Ishikawa (cell line): ENCODE measurements around the gene ZNF408.

Source experiments
- CEBPB ChIP-seq: IDR thresholded peaks from 2 replicates; pipeline ENCODE4 v1.6.1; 2012
- CREB1 ChIP-seq: IDR thresholded peaks from 2 replicates; pipeline ENCODE4 v1.6.1; 2012; ENCODE audit warnings: low read depth
- EGR1 ChIP-seq: IDR thresholded peaks from 2 replicates; pipeline ENCODE4 v1.6.1; 2012
- EP300 ChIP-seq: IDR thresholded peaks from 2 replicates; pipeline ENCODE4 v1.6.1; 2012; ENCODE audit warnings: borderline replicate concordance
- FOXM1 ChIP-seq: IDR thresholded peaks from 2 replicates; pipeline ENCODE4 v1.6.1; 2012; ENCODE audit warnings: low read depth, borderline replicate concordance
- NFIC ChIP-seq: IDR thresholded peaks from 2 replicates; pipeline ENCODE4 v1.6.1; 2012
- RAD21 ChIP-seq: IDR thresholded peaks from 2 replicates; pipeline ENCODE4 v1.6.1; 2012; ENCODE audit warnings: low read depth
- TAF1 ChIP-seq: IDR thresholded peaks from 2 replicates; pipeline ENCODE4 v1.6.1; 2012; ENCODE audit warnings: low read depth, mild to moderate bottlenecking
- TCF12 ChIP-seq: IDR thresholded peaks from 2 replicates; pipeline ENCODE4 v1.6.1; 2012; ENCODE audit warnings: low read depth
- TEAD4 ChIP-seq: IDR thresholded peaks from 2 replicates; pipeline ENCODE4 v1.6.1; 2012
- YY1 ChIP-seq: IDR thresholded peaks from 2 replicates; pipeline ENCODE4 v1.6.1; 2012; ENCODE audit warnings: low read depth
- ZBTB7A ChIP-seq: IDR thresholded peaks from 2 replicates; pipeline ENCODE4 v1.6.1; 2012; ENCODE audit warnings: low read depth
- TF ChIP-seq, protein P1 (sequence below): IDR thresholded peaks from 2 replicates; pipeline ENCODE4 v1.6.1; 2012
- TF ChIP-seq, protein P2 (sequence below): IDR thresholded peaks from 2 replicates; pipeline ENCODE4 v1.6.1; 2012
- TF ChIP-seq, protein P3 (sequence below): IDR thresholded peaks from 2 replicates; pipeline ENCODE4 v1.6.1; 2012; ENCODE audit warnings: low read depth, mild to moderate bottlenecking

The ZNF408 gene

DNA sequence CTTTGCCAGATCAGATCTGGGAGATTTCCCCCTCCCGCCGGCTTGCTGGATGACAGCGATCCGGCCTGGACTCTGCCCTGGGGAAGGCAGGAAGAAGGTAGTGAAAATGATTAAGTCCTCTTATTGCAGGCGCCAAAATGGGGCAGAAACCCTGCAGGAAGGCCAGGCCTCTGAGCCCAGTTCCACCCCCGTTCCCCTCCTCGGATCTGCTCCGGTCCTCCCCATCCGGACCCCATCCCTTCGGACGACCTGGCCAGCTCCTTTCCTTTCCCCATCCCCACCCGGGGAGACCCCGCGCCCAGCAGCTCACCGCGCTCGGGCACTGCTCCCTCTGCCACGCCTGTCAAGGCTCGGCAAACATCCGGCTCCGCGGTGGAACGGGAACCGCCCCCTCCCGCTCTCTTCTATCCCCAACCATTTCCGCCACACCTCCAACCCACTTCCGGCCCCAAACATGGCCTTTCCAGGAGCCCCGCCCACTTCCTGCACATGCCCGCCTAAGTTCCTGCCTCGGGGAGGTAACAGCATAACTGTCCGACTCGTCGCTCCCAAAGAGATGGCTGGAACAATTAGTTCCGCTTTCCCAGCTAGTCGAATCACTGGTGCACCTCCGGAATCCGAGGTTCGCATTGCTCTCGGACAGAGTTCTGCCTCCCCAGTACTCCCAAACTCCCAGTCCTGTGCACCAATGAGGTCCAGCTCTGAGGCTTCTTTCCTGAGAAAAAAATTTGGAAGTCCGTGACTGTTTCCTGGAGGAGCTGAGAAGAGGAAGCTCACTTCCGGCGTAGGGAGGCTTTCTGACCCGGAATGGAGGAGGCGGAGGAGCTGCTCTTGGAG, at the start of gene ZNF408, which contains the start of gene ARHGAP1:
TSS of gene ZNF408 (plus strand) at position 791 of the 837 bp plus-strand sequence. CDS start at position 808, 17 bp downstream.
TSS of gene ARHGAP1 (minus strand) at position 379 of the 837 bp plus-strand sequence. CDS start 4,512 bp downstream, outside the sequence.
- TF ChIP-seq EGR1 (no peak), RAD21 (no peak), TEAD4 (no peak; the same call in 1 of the 2 replicates), EP300 (no peak), YY1 (peak; percentile 81; the same call in 1 of the 2 replicates), CREB1 (peak; percentile 39; the same call in 1 of the 2 replicates), NFIC (peak; percentile 37; the same call in 1 of the 2 replicates), TAF1 (peak; percentile 68), FOXM1 (no peak), TCF12 (peak; percentile 63), ZBTB7A (peak; percentile 94)
- TF ChIP-seq, protein P1, sequence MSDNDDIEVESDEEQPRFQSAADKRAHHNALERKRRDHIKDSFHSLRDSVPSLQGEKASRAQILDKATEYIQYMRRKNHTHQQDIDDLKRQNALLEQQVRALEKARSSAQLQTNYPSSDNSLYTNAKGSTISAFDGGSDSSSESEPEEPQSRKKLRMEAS = peak; percentile 82; the same call in 1 of the 2 replicates
- TF ChIP-seq, protein P2, sequence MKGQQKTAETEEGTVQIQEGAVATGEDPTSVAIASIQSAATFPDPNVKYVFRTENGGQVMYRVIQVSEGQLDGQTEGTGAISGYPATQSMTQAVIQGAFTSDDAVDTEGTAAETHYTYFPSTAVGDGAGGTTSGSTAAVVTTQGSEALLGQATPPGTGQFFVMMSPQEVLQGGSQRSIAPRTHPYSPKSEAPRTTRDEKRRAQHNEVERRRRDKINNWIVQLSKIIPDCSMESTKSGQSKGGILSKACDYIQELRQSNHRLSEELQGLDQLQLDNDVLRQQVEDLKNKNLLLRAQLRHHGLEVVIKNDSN = peak; percentile 76
- TF ChIP-seq, protein P3, sequence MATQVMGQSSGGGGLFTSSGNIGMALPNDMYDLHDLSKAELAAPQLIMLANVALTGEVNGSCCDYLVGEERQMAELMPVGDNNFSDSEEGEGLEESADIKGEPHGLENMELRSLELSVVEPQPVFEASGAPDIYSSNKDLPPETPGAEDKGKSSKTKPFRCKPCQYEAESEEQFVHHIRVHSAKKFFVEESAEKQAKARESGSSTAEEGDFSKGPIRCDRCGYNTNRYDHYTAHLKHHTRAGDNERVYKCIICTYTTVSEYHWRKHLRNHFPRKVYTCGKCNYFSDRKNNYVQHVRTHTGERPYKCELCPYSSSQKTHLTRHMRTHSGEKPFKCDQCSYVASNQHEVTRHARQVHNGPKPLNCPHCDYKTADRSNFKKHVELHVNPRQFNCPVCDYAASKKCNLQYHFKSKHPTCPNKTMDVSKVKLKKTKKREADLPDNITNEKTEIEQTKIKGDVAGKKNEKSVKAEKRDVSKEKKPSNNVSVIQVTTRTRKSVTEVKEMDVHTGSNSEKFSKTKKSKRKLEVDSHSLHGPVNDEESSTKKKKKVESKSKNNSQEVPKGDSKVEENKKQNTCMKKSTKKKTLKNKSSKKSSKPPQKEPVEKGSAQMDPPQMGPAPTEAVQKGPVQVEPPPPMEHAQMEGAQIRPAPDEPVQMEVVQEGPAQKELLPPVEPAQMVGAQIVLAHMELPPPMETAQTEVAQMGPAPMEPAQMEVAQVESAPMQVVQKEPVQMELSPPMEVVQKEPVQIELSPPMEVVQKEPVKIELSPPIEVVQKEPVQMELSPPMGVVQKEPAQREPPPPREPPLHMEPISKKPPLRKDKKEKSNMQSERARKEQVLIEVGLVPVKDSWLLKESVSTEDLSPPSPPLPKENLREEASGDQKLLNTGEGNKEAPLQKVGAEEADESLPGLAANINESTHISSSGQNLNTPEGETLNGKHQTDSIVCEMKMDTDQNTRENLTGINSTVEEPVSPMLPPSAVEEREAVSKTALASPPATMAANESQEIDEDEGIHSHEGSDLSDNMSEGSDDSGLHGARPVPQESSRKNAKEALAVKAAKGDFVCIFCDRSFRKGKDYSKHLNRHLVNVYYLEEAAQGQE = no peak

DNA sequence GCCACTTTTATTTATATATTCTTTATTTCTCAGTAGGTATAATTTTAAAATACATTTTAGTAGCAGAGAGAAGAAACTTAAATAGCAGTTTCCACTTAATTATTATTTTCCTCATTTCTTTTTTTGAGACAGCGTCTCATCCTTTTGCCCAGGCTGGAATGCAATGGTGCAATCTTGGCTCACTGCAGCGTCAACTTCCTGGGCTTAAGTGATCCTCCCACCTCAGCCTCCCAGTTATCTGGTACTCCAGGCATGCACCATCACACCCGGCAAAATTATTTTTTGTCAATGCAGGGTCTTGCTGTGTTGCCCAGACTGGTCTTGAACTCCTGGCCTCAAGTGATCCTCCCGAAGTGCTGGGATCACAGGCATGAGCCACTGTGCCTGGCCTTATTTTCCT, 45.2 kb upstream of the ZNF408 start:
- no peak for TF ChIP-seq NFIC
- no peak for TF ChIP-seq TAF1
- TF ChIP-seq, protein P2 = no peak
- TF ChIP-seq CEBPB = no peak
- TF ChIP-seq YY1 = no peak

DNA sequence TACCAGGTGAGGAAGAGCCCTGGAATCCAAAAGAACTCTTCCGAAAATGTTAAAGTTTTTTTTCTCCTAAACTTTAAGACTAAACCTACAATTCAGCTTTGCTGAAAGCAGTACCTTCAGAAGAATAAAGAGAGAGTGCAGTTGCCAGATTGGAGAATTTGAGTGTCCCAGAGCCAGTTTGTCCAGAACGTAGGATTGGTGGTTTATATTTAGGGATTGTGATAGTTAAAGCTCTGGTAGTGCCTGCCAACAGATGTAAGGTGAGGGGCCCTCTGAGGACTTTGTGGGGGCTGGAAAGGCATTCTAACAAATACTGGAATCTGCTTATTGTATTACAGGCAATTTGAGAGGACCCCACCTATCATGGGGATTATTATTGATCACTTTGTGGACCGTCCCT, 43.6 kb upstream of the ZNF408 start:
- TF ChIP-seq ZBTB7A (no peak), NFIC (no peak), RAD21 (no peak), FOXM1 (no peak), TEAD4 (no peak), TCF12 (no peak), CREB1 (no peak), EP300 (no peak), EGR1 (no peak), YY1 (no peak), TAF1 (no peak), CEBPB (no peak)
- TF ChIP-seq, protein P3 = no peak
- TF ChIP-seq, protein P2 = no peak
- TF ChIP-seq, protein P1 = no peak

DNA sequence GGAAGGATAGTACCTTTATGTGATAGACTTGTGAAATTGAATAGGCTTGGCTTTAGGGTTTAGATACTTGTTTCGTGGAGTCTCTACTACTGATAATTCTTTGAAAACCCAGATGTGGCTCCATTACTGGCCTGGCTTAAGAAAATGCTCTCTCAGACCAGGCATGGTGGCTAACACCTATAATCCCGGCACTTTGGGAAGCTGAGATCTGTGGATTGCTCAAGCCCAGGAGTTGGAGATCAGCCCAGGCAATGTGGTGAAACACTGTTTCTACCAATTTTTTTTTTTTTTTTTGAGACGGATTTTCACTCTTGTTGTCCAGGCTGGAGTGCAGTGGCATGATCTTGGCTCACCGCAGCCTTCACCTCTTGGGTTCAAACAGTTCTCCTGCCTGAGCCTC, 42.6 kb upstream of the ZNF408 start:
- TF ChIP-seq ZBTB7A (no peak), TEAD4 (no peak), TCF12 (no peak), CREB1 (no peak)
- TF ChIP-seq, protein P3 = no peak
